Breast epithelium (tissue), 3 donors: ENCODE data around the gene PRRX2.

ENCODE experiments used
- POLR2A ChIP-seq: fragments of 450-650 bp; IDR thresholded peaks from one replicate; pipeline ENCODE4 v1.6.1; 2016; ENCODE audit warnings: antibody characterized with exemption, mild to moderate bottlenecking, moderate library complexity
- TF ChIP-seq, protein P1 (sequence below), 3 donors: fragments of 450-650 bp; IDR thresholded peaks; one replicate each; pipeline ENCODE4 v1.5.1; 2016 to 2017; ENCODE audit warnings: antibody characterized with exemption in 3 of 3, mild to moderate bottlenecking in 3 of 3, moderate library complexity in 3 of 3

DNA sequence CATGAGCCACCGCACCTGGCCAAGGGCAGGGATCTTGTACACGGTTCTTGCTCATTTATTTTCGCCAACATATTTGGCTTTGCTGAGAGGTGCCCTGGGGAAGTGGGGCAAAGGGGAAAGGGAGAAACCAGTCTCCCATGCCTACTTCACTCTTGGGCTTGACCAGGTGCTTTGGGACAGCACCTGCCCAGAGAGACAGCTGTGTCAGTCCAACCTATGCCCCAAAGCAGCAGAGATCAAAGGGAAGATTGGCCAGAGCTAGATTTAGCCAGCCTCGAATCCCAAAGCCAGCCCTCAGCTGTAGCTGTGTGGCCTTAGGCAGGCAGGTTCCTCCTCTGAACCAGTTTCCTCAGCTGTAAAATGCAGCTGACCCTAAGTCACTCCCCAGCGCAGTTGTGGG is 89.7 kb downstream of the PRRX2 start:
- no peak for TF ChIP-seq POLR2A
- TF ChIP-seq, protein P1, sequence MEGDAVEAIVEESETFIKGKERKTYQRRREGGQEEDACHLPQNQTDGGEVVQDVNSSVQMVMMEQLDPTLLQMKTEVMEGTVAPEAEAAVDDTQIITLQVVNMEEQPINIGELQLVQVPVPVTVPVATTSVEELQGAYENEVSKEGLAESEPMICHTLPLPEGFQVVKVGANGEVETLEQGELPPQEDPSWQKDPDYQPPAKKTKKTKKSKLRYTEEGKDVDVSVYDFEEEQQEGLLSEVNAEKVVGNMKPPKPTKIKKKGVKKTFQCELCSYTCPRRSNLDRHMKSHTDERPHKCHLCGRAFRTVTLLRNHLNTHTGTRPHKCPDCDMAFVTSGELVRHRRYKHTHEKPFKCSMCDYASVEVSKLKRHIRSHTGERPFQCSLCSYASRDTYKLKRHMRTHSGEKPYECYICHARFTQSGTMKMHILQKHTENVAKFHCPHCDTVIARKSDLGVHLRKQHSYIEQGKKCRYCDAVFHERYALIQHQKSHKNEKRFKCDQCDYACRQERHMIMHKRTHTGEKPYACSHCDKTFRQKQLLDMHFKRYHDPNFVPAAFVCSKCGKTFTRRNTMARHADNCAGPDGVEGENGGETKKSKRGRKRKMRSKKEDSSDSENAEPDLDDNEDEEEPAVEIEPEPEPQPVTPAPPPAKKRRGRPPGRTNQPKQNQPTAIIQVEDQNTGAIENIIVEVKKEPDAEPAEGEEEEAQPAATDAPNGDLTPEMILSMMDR (IDR thresholded peaks at IDR 0.05): no peak
